Stimulated activated CD4-positive, alpha-beta T cell treated with anti-CD3 and anti-CD28 coated beads, Interleukin-15, amount 100 ng/mL, for 24 hours (primary cell): ENCODE data around the gene CGREF1.
"Not testable (repeated sequence)": the region's sequence is repeated elsewhere in the genome, so short reads cannot be mapped to it uniquely, and the experiment has no call there.

ENCODE experiments used
- DNase-seq: peaks from one replicate; pipeline ENCODE4 v3.0.0-alpha.2; 2020

The CGREF1 gene

DNA sequence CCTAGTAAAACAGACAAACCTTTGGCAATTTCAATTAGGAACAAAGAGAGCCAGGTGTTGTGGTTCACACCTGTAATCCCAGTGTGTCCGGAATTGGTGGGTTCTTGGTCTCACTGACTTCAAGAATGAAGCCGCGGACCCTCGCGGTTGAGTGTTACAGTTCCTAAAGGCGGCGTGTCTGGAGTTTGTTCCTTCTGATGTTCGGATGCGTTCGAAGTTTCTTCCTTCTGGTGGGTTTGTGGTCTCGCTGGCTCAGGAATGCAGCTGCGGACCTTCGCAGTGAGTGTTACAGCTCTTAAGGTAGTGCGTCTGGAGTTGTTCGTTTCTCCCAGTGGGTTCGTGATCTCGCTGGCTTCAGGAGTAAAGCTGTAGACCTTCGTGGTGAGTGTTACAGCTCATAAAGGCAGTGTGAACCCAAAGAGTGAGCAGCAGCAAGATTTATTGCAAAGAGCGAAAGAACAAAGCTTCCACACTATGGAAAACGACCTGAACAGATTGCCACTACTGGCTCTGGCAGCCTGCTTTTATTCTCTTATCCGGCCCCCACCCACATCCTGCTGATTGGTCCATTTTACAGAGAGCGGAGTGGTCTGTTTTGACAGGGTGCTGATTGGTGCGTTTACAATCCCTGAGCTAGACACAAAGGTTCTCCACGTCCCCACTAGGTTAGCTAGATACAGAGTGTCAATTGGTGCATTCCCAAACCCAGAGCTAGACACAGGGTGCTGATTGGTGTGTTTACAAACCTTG is 8.2 kb downstream of the CGREF1 start:
- not testable (repeated sequence) for DNase-seq

DNA sequence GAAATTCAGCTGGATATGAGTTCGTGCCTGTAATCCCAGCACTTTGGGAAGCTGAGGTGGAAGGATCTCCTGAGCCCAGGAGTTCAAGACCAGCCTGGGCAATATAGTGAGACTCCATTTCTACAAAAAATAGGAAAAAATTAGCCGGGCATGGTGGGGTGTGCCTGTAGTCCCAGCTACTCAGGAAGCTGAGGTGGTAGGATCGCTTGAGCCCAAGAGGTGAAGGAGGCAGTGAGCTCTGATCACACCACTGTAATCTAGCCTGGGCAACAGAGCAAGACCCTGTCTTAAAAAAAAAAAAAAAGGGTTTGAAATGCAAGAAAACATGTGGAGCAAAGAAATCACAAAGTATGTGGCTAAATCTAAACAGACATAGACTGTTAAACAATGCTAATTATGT is 9.8 kb downstream of the CGREF1 start:
- no peak for DNase-seq

DNA sequence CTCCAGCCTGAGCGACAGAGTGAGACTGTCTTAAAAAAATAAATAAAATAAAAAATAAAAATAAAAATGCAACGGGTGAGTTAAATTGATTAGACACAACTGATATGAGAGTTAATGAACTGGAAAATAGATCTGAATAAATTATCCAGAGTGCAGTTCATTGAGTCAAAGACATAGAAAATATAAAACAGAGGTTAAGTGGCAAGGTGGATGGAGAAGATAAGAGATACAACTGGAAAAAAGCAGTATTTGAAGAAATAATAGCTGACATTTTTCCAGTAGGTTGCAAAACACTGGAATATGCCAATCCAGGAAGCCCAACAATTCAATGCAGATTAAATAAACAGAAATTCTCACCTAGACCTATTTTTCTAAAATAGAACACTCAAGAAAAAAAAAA is 10.7 kb downstream of the CGREF1 start:
- no peak for DNase-seq

DNA sequence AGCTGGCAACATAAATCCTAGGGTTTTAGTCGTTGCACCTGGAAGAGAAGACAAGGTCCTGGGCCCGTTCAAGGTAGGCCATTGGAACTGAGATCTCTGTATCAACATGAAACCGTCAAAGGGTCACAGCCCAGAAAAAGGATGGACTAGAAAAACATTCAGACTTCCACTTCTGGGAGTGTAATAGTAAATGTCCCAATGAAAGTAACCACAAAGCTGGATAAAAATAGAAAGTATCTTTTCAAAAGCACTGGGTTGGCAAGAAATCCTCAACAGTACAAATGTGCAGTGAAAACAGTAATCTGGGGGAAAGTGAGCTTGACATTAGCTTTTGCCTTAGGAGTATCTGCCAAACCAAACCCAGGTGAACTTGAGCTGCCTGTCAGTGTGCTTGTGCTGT is 12.9 kb downstream of the CGREF1 start:
- DNase-seq, result no peak

DNA sequence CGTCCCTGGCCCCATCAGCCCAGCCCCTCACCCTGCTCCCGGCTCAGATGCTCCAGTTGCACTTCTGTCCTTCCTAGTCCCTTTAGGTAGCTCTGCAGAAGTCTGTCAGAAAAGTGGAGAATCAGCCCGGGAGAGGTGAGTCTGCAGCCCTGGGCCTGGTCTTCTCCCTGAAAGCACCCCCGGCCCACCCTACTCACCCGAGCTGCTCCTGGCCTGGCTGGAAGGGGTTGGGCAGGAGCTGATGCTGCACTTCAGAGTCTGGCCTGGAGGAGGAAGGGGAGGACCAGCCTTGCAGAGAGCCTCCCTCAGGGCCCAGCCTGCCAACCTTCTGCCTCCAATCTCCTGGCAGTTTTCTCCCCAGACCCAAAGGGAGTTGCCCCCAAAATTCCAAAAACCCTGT is 16.6 kb downstream of the CGREF1 start:
- DNase-seq, result no peak

DNA sequence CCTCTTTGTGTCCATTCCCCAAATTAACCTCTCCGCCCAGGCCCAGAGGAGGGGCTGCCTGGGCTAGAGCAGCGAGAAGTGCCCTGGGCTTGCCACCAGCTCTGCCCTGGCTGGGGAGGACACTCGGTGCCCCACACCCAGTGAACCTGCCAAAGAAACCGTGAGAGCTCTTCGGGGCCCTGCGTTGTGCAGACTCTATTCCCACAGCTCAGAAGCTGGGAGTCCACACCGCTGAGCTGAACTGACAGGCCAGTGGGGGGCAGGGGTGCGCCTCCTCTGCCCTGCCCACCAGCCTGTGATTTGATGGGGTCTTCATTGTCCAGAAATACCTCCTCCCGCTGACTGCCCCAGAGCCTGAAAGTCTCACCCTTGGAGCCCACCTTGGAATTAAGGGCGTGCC is 18.9 kb downstream of the CGREF1 start:
- no peak for DNase-seq

DNA sequence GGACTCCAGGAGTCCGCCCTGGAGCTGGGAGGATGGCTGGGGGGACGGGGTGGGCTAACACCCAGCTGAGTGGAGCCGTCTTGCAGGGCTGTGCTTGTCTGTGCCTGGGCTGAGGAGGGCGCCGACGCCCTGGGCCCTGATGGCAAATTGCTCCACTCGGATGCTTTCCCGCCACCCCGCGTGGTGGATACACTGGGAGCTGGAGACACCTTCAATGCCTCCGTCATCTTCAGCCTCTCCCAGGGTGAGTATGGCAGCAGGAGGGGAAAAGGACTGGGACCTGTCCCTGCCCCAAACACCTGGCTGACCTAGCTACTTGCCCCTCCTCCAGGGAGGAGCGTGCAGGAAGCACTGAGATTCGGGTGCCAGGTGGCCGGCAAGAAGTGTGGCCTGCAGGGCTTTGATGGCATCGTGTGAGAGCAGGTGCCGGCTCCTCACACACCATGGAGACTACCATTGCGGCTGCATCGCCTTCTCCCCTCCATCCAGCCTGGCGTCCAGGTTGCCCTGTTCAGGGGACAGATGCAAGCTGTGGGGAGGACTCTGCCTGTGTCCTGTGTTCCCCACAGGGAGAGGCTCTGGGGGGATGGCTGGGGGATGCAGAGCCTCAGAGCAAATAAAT is 19.5 kb downstream of the CGREF1 start:
- DNase-seq, result no peak

DNA sequence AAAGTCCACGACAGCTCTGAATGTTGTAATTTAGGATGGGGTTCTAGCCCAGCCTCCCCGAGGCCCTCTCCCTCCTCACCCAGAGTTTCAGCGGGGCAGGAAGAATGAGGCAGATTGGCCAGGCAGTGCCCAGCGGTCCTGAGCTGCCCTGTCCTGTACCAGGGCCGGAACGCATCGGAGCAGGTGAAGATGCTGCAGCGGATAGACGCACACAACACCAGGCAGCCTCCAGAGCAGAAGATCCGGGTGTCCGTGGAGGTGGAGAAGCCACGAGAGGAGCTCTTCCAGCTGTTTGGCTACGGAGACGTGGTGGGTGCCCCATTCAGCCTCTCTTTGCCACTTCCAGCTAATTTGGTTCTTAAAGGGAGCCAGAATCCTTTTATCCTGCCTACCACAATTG is 21.6 kb downstream of the CGREF1 start:
- DNase-seq, result no peak

DNA sequence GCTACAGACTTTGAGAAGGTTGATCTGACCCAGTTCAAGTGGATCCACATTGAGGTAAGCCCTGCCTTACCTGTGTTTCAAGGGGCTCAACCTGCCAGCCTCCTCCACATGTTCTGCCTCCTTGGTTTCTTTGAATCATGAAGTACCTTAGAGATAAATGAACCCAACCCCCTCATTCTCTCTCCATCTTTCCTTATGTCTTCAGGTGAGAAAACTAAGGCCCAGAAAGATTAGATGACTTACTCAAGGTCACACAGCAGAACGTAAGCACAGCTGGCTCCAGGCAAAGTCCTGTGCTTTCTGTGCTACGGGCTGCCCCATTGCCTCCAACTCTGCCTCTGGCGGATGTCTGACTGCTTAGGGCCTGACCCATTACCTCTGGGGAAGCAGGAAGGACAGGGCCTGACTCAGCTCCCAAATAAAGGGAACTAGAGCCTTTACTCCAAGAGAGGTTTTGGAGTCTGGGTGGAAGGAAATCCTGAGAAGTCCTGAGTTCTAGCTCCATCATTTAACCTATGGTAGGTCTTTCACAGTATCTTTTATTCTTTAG is 22.1 kb downstream of the CGREF1 start:
- DNase-seq, result no peak

DNA sequence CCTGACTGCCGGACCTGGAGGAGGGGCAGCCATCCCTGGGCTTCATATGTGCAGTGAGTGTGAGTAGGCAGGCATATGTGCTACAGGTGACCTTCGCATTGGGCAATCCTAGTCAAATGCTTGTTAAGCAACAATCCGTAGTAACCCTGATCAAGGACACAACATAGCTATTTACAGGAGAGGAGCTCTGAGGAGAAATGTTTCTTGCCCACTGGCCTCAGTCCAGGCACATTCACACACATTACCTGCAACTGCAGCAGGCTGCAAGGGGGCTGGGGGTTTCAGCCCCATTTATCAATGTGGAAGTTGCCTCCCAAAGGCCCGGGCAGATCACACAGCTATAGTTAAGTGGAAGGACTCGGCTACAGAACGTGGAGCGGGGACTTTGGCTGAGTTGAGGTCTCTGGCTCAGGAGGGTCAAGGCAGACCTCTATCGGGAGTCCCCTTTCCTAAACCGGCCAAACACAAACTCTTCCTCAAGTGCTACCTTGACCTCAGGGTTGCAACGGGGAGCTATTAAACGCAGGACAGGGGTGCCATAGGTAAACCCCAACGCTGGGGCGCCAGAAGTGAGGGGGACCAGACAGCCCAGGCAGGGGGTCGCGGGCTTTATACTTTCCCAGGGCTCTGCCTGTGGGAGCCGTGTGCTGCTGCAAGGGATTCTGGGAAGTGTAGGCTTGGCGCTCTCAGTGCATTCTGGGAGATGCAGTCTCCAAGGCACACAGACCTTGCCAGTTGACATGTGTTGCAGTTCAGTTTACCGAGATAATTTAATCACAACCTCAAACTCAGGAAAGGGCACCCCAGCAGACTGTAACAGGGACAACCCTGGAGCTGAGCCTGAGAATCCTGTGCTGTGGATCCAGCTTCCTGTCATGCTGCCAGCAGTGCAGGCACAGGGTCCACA is 22.9 kb downstream of the CGREF1 start:
- DNase-seq, result peak; percentile 63

DNA sequence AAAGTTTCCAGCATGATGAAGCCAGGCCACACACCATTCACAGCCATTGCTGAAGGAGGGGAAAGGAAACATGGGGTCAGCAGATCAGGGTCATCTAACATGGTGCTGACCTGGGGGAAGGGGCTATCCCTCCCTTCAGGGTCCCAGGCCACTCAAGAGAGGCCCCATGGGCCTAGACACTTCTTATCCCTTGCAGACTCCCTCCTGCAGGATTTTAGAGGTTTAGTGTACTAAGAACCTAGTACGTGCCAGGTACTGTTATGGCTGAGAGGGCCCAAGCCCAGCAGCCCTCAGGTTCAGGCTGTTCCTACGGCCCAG is 23.5 kb downstream of the CGREF1 start:
- no peak for DNase-seq

DNA sequence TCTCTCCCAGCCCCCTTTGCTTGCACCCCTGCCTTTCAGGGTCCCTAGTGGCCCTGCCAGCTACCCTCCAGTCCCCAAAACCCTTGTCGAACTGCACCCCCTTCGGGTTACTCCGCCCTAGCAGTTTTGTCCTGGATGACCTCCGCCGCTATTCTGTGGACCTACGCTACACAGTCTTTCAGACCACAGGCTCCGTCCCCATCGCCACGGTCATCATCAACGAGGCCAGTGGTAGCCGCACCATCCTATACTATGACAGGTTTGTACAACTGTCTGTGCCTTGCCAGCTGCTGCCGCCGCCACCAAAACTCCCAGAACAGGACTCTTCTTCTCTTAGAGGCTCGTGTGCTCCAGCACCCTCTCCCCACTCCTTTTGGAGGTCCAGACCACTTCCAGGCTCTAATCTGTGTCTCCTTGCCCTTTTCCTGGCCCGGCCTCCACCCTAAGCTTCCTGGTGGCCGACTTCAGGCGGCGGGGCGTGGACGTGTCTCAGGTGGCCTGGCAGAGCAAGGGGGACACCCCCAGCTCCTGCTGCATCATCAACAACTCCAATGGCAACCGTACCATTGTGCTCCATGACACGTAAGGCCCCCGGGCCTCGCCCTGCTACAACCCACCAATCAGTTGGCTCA is 24.5 kb downstream of the CGREF1 start:
- DNase-seq, result no peak

DNA sequence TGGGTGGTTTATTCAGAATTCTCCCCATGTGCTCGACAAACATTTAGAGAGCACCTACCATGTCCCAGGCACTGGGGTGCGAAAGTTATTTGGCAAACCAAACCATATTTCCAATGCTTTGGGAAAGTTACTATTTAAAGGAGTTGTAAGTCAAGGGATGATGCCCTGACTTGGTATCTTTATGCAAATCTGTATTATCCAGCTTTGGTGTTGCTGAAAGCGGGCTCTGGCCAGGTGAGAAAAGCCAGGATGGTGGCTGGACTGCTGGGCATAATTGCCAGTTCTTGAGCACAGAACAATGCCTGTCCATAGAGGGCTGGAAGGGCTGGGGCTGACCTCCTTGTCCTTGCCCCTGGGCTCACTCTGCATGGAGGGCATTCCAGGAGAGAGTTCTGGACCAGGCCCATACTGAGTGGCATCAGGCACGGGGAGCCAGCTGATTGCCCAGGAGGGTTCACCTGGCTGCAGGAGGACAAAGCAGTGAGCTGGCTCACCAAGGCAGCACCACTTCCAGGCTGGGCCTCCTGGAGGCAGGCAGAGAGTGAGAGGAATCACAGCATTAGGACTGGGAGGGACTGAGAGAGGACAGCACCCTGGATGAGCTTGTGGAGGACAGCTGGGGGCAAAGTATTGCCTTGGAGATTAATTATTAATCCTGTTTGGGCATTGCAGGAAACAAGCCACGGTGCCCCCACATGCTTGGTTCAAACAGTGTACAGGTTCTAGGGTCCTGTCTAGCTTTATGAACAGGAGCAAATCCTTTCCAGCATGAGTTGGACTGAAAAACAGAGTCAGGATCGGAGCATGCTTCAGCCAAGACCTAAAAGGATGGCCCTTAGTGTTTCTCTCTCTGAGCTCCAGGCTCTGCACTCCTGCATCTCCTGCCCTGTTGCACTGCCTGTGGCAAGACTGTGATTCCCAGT is 25.2 kb downstream of the CGREF1 start:
- no peak for DNase-seq

DNA sequence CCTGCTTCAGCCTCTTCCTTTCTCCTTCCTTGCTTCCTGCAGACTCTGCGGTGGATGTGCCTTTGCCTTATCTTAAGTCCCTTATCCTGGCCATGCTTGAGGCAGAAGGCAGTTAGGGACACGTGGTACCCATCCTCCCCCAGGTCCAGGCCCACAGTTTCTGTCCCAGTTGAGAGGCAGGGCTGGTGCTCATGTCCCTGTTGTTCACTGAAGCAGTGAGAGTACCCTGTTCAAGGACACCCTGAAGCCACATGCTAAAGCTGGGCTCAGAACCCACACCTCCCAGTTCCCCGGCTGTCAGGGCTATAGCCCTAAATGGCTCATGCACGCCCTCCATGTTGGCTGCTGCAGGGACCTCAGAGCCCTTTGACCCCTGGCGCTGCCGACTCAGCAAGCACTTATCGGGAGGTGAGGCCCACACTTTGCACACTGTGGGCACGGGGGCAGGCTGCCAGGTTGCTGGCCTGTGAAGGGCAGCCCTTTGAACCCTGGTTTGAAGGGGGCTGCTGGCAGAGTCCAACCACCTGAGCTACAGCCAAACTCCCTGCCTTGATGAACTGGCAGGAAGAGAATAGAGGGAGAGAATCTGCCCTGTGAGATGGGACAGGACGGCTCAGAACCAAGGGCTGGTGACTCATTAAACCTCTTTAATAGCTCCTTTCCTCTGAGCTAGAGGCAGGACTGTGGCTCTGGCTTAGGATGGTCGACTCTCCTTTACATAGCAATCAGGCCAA is 26.1 kb downstream of the CGREF1 start:
- no peak for DNase-seq

DNA sequence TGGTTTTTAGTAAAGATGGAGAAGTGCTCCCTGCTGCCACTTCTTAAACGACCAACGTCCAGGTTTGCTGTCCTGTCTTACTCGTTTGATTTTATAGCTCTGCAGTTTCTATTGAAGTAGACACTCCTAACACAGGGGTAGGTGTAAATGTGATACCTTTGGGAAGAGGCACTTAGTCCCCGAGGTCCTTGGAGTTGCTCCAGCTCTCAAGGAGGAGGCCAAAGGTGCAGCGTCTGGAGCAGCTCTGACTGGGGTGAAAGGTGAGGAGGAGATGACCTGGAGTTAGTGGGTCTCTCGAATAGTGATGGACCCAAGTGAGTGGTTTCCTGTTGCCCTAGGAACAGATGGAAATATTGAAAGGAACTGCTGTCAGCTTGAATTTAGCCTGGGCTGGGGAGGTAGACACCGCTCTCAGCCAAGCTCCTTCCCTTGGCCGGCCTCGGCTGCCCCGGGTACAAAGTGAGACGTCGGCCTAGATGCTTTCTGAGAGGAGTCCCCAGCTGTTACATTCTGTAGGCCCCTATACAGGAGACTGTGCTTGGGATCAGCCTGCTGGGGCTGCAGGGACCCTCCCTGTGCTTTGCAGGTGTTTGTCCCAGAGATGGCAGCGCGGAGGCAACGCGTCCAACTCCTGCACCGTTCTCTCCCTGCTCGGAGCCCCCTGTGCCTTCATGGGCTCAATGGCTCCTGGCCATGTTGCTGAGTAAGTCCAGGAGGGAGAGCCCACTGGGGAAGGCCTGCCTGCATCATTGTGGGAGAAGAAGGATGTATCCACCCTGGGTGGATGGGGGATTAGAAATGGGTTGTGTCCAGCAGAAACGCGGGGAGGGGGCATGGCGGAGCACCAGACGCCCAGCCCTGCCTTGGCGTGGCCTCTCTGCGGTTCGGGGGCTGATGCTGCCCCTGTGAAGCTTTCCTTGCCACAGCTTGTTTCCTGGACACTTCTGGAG is 26.9 kb downstream of the CGREF1 start:
- no peak for DNase-seq

DNA sequence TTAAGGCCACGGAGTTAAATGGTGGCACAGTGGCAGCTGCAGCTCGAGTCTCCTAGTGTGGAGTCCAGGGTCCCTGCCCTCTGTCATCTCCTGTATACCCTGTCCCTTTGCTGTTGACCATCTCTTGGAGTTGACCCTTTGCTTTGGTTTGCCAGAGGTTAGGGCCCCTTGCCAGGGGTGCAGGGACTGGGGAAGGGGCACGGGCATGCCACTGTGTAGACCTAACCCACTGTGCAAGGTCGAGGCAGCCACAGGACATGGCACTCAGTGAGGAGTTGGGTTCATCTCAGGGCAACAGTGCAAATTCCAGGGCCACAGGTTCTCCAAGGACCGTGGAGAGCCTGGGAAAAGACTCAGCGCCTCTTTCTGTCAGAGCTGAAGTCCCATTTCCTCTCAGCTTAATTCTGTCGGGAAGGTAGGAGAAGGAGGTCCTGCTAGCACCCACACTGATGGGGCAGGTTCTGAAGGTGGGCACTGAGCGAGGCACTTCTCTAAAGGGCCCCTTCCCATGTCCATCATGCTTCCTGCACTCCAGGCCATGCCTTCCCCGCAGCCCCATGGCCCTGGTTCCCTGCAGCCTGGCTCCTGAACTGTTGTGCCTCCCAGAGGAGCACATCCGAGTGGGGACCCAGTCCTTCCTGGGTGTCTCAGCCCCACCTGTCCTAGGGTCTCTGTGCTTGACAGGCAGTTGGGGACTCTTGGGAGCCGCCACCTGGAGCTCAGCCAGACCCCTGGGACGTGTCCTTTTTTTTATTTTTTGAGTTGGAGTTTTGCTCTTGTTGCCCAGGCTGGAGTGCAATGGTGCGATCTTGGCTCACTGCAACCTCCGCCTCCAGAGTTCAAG is 29.6 kb downstream of the CGREF1 start:
- DNase-seq, result no peak

DNA sequence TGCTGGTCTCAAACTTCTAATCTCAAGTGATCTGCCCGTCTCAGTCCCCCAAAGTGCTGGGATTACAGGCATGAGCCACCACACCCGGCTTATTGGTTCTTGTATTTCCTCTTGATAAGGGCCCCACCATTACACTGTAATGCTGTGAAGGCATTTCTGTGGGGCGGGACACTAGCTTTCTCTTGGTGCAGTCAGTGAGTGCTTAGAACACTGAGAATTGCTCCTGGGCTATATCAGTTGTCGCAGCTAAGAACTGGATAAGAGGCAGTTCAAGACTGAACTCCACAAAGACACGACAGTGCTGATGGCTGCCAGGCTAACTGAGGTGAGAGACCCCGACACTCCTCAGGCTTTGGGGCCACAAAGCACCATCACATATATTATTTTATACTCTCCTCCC is 30.3 kb downstream of the CGREF1 start:
- DNase-seq, result no peak

DNA sequence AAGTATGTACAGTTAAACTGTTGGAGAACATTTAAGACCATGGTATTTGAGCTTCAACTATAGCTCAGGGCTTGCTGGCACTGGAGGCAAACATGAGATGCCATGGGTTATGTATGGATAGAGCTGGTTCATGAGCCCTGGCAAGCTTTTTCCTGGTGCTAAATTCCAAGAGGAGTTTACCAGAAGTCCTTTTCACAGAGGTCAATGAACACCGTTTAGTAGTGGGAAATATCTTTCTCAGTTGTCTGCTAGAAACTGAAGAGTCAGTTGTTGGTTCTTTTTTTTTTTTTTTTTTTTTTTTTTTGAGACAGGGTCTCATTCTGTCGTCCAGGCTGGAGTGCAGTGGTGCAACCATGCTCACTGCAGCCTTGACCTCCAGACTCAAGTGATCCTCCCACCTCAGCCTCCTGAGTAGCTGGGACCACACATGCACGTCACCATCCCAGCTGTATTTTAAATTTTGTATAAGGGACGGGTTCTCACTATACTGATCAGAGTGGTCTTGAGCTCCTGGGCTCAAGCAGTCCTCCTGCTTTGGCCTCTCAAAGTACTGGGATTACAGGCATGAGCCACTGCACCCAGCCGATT is 31.0 kb downstream of the CGREF1 start:
- DNase-seq, result no peak
